Neural cell (in vitro differentiated cells): Measurements from ENCODE around the gene DOCK4. TPM values are rescaled to one million over a fixed set of nuclear protein-coding genes. Genes with fewer than 3 reads are reported as not detected.

Experiments used
- H2AFZ ChIP-seq: fragments of 200-600, 300-800 bp; sonication (generic), shearing (Covaris generic); 2 replicates; pipeline ENCODE4 v1.6.0; 2014; ENCODE audit warnings: low read depth, mild to moderate bottlenecking, antibody characterized with exemption, low read length, moderate library complexity
- H3F3A ChIP-seq: fragments of 200-600 bp; shearing (Covaris generic); 2 replicates; pipeline ENCODE4 v1.6.1; 2016; ENCODE audit warnings: mild to moderate bottlenecking, moderate library complexity, mixed read lengths, antibody characterized with exemption, low read length; ENCODE audit not compliant: insufficient read depth, poor library complexity, severe bottlenecking
- H3K27ac ChIP-seq: fragments of 200-600, 300-800 bp; sonication (generic), shearing (Covaris generic); 2 replicates; pipeline ENCODE4 v1.5.1; 2014; ENCODE audit warnings: mild to moderate bottlenecking, low read length, moderate library complexity
- H3K27me3 ChIP-seq: fragments of 300-800, 200-600 bp; sonication (generic), shearing (Covaris generic); 2 replicates; pipeline ENCODE4 v1.6.0; 2014; ENCODE audit warnings: mild to moderate bottlenecking, low read depth, low read length, moderate library complexity; ENCODE audit not compliant: insufficient read depth
- H3K36me3 ChIP-seq: fragments of 300-800, 200-600 bp; sonication (generic), shearing (Covaris generic); 2 replicates; pipeline ENCODE4 v1.5.1; 2014; ENCODE audit warnings: mild to moderate bottlenecking, antibody characterized with exemption, low read length, moderate library complexity; ENCODE audit not compliant: insufficient read depth
- H3K4me2 ChIP-seq: fragments of 300-800, 200-600 bp; sonication (generic), shearing (Covaris generic); 2 replicates; pipeline ENCODE4 v1.6.0; 2014; ENCODE audit warnings: mild to moderate bottlenecking, low read length
- H3K4me3 ChIP-seq: fragments of 300-800, 200-600 bp; sonication (generic), shearing (Covaris generic); 2 replicates; pipeline ENCODE4 v1.5.1; 2014; ENCODE audit warnings: mild to moderate bottlenecking, low read length, moderate library complexity
- H3K79me2 ChIP-seq: fragments of 200-600 bp; shearing (Covaris generic); replicated peaks from 2 replicates; pipeline ENCODE4 v1.6.0; 2014; ENCODE audit warnings: mild to moderate bottlenecking, low read length, moderate library complexity; ENCODE audit not compliant: insufficient read depth
- H3K9ac ChIP-seq: fragments of 300-800, 200-600 bp; sonication (generic), shearing (Covaris generic); 2 replicates; pipeline ENCODE4 v1.6.1; 2016; ENCODE audit warnings: mild to moderate bottlenecking, low read length, mixed read lengths
- H3K9me2 ChIP-seq: fragments of 200-600 bp; shearing (Covaris generic); 2 replicates; pipeline ENCODE4 v1.6.1; 2016; ENCODE audit warnings: mild to moderate bottlenecking, low read length, mixed read lengths; ENCODE audit not compliant: insufficient read depth
- H3K9me3 ChIP-seq: fragments of 200-600, 300-800 bp; sonication (generic), shearing (Covaris generic); 2 replicates; pipeline ENCODE4 v1.6.1; 2016; ENCODE audit warnings: mild to moderate bottlenecking, mixed run types, low read length, moderate library complexity, mixed read lengths
- H4K20me1 ChIP-seq: fragments of 200-600 bp; shearing (Covaris generic); 2 replicates; pipeline ENCODE4 v1.6.1; 2016; ENCODE audit warnings: mild to moderate bottlenecking, mixed run types; ENCODE audit not compliant: insufficient read depth
- CTCF ChIP-seq: fragments of 450-650 bp; IDR thresholded peaks from 2 replicates; pipeline ENCODE4 v1.5.1; 2014; ENCODE audit warnings: antibody characterized with exemption, mild to moderate bottlenecking, moderate library complexity; ENCODE audit not compliant: poor library complexity, severe bottlenecking
- EP300 ChIP-seq: fragments of 450-650 bp; conservative IDR thresholded peaks from 2 replicates; pipeline ENCODE4 v1.6.1; 2014; ENCODE audit warnings: antibody characterized with exemption, mild to moderate bottlenecking, moderate library complexity; ENCODE audit not compliant: poor library complexity, severe bottlenecking
- EZH2 ChIP-seq: fragments of 200-600, 300-800 bp; shearing (Covaris generic), sonication (generic); IDR thresholded peaks from 2 replicates; pipeline ENCODE4 v1.6.1; 2014; ENCODE audit warnings: antibody characterized with exemption, low read length, borderline replicate concordance, mild to moderate bottlenecking; ENCODE audit not compliant: insufficient read depth, poor library complexity, severe bottlenecking
- MXI1 ChIP-seq: fragments of 450-650 bp; conservative IDR thresholded peaks from 2 replicates; pipeline ENCODE4 v1.6.1; 2014; ENCODE audit warnings: antibody characterized with exemption, mild to moderate bottlenecking; ENCODE audit not compliant: poor library complexity, severe bottlenecking
- POLR2AphosphoS5 ChIP-seq: IDR thresholded peaks from 2 replicates; pipeline ENCODE4 v1.6.1; 2012
- RAD21 ChIP-seq: fragments of 450-650 bp; conservative IDR thresholded peaks from 2 replicates; pipeline ENCODE4 v1.6.1; 2014; ENCODE audit warnings: antibody characterized with exemption, mild to moderate bottlenecking, moderate library complexity
- REST ChIP-seq: IDR thresholded peaks from 2 replicates; pipeline ENCODE4 v1.6.1; 2012; ENCODE audit warnings: borderline replicate concordance
- SMC3 ChIP-seq: fragments of 450-650 bp; conservative IDR thresholded peaks from 2 replicates; pipeline ENCODE4 v1.6.1; 2014; ENCODE audit warnings: antibody characterized with exemption, mild to moderate bottlenecking, moderate library complexity; ENCODE audit not compliant: poor library complexity
- TAF1 ChIP-seq: IDR thresholded peaks from 2 replicates; pipeline ENCODE4 v1.6.1; 2012; ENCODE audit warnings: low read depth
- polyA plus RNA-seq: library from polyadenylated mRNA; depleted of rRNA; stranded (reverse); fragments of >200 nt; gene quantifications from 2 replicates; pipeline ENCODE4 v1.2.3, GENCODE V29; 2014

DOCK4 gene
- polyA plus RNA-seq, 1 donor from 2014 or later = 28.1 TPM

GRCh38 chr7:112130729-112131410, 75.3 kb downstream of the DOCK4 start:
- Histone ChIP-seq H3K9ac (no peak overlapping the region), H3K79me2 (no peaks in the 10 kb centered on the region)

More at GRCh38 chr7:112130729-112131410, 75.3 kb downstream of the DOCK4 start:
- no peaks in the 10 kb centered on the region for H3K27me3 ChIP-seq
- H3K4me2 ChIP-seq = no peak overlapping the region
- H3F3A ChIP-seq = no peaks in the 10 kb centered on the region
- no peak for TF ChIP-seq REST
- TF ChIP-seq TAF1 = no peak
- TF ChIP-seq CTCF = no peak
- TF ChIP-seq RAD21 = no peak
- TF ChIP-seq EP300 = no peak
- TF ChIP-seq SMC3 = no peak
- no peak for TF ChIP-seq EZH2
- TF ChIP-seq MXI1 = no peak
- no peak for TF ChIP-seq POLR2AphosphoS5
- no peak overlapping the region for H3K4me3 ChIP-seq
- H3K36me3 ChIP-seq = no peaks in the 10 kb centered on the region
- no peaks in the 10 kb centered on the region for H4K20me1 ChIP-seq
- H3K9me3 ChIP-seq = no peaks in the 10 kb centered on the region
- no peak overlapping the region for H2AFZ ChIP-seq
- no peak overlapping the region for H3K27ac ChIP-seq
- no peaks in the 10 kb centered on the region for H3K9me2 ChIP-seq
